Large intestine (tissue), 3 donors: ENCODE measurements around the gene AADACL3. TPM values are rescaled to one million over a fixed set of nuclear protein-coding genes. Genes with fewer than 3 reads are reported as not detected.

Experiments
- DNase-seq, 2 donors: peaks; one replicate each; pipeline versions ENCODE4 v3.0.0 to v3.0.0-alpha.2; 2013
- H3K27ac ChIP-seq: one replicate; pipeline ENCODE4 v1.5.1; 2013; ENCODE audit warnings: low read length
- H3K27me3 ChIP-seq: 2 replicates; pipeline ENCODE4 v1.6.1; 2013; ENCODE audit warnings: low read length; ENCODE audit not compliant: control insufficient read depth, insufficient read depth
- H3K36me3 ChIP-seq: 2 replicates; pipeline ENCODE4 v1.6.1; 2013; ENCODE audit warnings: low read length; ENCODE audit not compliant: control insufficient read depth, insufficient read depth
- H3K4me1 ChIP-seq: one replicate; pipeline ENCODE4 v1.6.1; 2013; ENCODE audit warnings: low read length; ENCODE audit not compliant: control insufficient read depth, insufficient read depth
- H3K4me3 ChIP-seq: one replicate; pipeline ENCODE4 v1.5.1; 2013; ENCODE audit warnings: low read length
- H3K9me3 ChIP-seq: one replicate; pipeline ENCODE4 v1.6.1; 2013; ENCODE audit warnings: mild to moderate bottlenecking, low read depth, low read length, moderate library complexity; ENCODE audit not compliant: control insufficient read depth
- WGBS: methylation state at CpG from one replicate; pipeline ENCODE4 v1.1.5; 2013; ENCODE audit warnings: low lambda C conversion rate; ENCODE audit not compliant: insufficient coverage; 5-methylcytosine and 5-hydroxymethylcytosine counted together
- polyA plus RNA-seq: library from polyadenylated mRNA; unstranded; fragments of 120-200 nt; gene quantifications from one replicate; pipeline ENCODE4 v1.2.1, GENCODE V29; 2013

Gene AADACL3
- polyA plus RNA-seq, 1 donor, result not detected

- no peaks in the 10 kb centered on the region for H3K27me3 ChIP-seq
- no peaks in the 10 kb centered on the region for H3K9me3 ChIP-seq
- H3K4me3 ChIP-seq, result no peak overlapping the region
- WGBS, result no CpG with 5 or more reads among the region's 3 CpGs
- H3K27ac ChIP-seq, result no peak overlapping the region
- no peak for DNase-seq
- no peaks in the 10 kb centered on the region for H3K4me1 ChIP-seq
- no peaks in the 10 kb centered on the region for H3K36me3 ChIP-seq
These were observed 29.4 kb downstream of the AADACL3 start for GRCh38 chr1:12745126-12745991.

GRCh38 chr1:12745992-12746323 is 30.0 kb downstream of the AADACL3 start, which contains the start of gene CFAP107:
CFAP107 (plus strand) TSS chr1:12746200; CDS start chr1:12746431, 231 bp downstream.
- H3K27ac ChIP-seq, result no peak within 1 kb of the TSS
- H3K4me1 ChIP-seq, result no peaks in the 10 kb centered on the region
- peak; percentile 18 to 30 for DNase-seq
- H3K9me3 ChIP-seq, result no peaks in the 10 kb centered on the region
- no peak within 1 kb of the TSS for H3K4me3 ChIP-seq
- H3K27me3 ChIP-seq, result no peaks in the 10 kb centered on the region
- no peaks in the 10 kb centered on the region for H3K36me3 ChIP-seq
- no CpG with 5 or more reads among the region's 2 CpGs for WGBS

- Histone ChIP-seq H3K36me3 (no peaks in the 10 kb centered on the region), H3K27me3 (no peaks in the 10 kb centered on the region), H3K4me3 (no peak overlapping the region), H3K27ac (no peak overlapping the region), H3K9me3 (no peaks in the 10 kb centered on the region), H3K4me1 (no peaks in the 10 kb centered on the region)
- no peak for DNase-seq
These were observed 33.0 kb downstream of the AADACL3 start for GRCh38 chr1:12748778-12749355.

- Histone ChIP-seq H3K4me3 (no peak overlapping the region), H3K9me3 (no peaks in the 10 kb centered on the region), H3K36me3 (no peaks in the 10 kb centered on the region), H3K27ac (no peak overlapping the region), H3K27me3 (no peaks in the 10 kb centered on the region), H3K4me1 (peaks cover 14% of the 10 kb centered on the region)
- WGBS, result 86% methylated on average over 4 of the region's 4 CpGs
- no peak for DNase-seq
These were observed 38.8 kb downstream of the AADACL3 start for GRCh38 chr1:12754738-12755137.

- WGBS, result no CpG with 5 or more reads among the region's 2 CpGs
- Histone ChIP-seq H3K27ac (no peak overlapping the region), H3K4me1 (peaks cover 14% of the 10 kb centered on the region), H3K4me3 (no peak overlapping the region), H3K9me3 (no peaks in the 10 kb centered on the region), H3K27me3 (no peaks in the 10 kb centered on the region), H3K36me3 (no peaks in the 10 kb centered on the region)
- DNase-seq, result peak in 1 of 2 donors; percentile 33
These were observed 40.4 kb downstream of the AADACL3 start for GRCh38 chr1:12756273-12756672.

- peak in 1 of 2 donors; percentile 37 for DNase-seq
- Histone ChIP-seq H3K27me3 (no peaks in the 10 kb centered on the region), H3K4me1 (peaks cover 14% of the 10 kb centered on the region), H3K4me3 (no peak overlapping the region), H3K9me3 (no peaks in the 10 kb centered on the region), H3K27ac (no peak overlapping the region), H3K36me3 (no peaks in the 10 kb centered on the region)
- 76% methylated on average over 2 of the region's 6 CpGs for WGBS
These were observed 41.0 kb downstream of the AADACL3 start for GRCh38 chr1:12756768-12757413.

- no peaks in the 10 kb centered on the region for H3K9me3 ChIP-seq
- H3K27ac ChIP-seq, result no peak overlapping the region
- H3K27me3 ChIP-seq, result no peaks in the 10 kb centered on the region
- no peak for DNase-seq
- H3K36me3 ChIP-seq, result no peaks in the 10 kb centered on the region
- WGBS, result 100% methylated on average over 2 of the region's 6 CpGs
- H3K4me1 ChIP-seq, result peaks cover 14% of the 10 kb centered on the region
- no peak overlapping the region for H3K4me3 ChIP-seq
These were observed 41.9 kb downstream of the AADACL3 start for GRCh38 chr1:12757836-12758235.

GRCh38 chr1:12760256-12760795 is 44.4 kb downstream of the AADACL3 start:
- no CpG with 5 or more reads among the region's 7 CpGs for WGBS
- DNase-seq, result no peak
- no peak overlapping the region for H3K4me3 ChIP-seq
- H3K9me3 ChIP-seq, result no peaks in the 10 kb centered on the region
- no peaks in the 10 kb centered on the region for H3K36me3 ChIP-seq
- peaks cover 14% of the 10 kb centered on the region for H3K4me1 ChIP-seq
- H3K27me3 ChIP-seq, result no peaks in the 10 kb centered on the region
- H3K27ac ChIP-seq, result no peak overlapping the region

GRCh38 chr1:12761781-12762180 is 45.9 kb downstream of the AADACL3 start:
- peaks cover 3% of the 10 kb centered on the region for H3K4me1 ChIP-seq
- DNase-seq, result no peak
- H3K27me3 ChIP-seq, result no peaks in the 10 kb centered on the region
- no peak overlapping the region for H3K27ac ChIP-seq
- no peaks in the 10 kb centered on the region for H3K9me3 ChIP-seq
- no peak overlapping the region for H3K4me3 ChIP-seq
- no peaks in the 10 kb centered on the region for H3K36me3 ChIP-seq
- WGBS, result no CpG with 5 or more reads among the region's 5 CpGs

- WGBS, result no CpG with 5 or more reads among the region's 7 CpGs
- no peak overlapping the region for H3K4me3 ChIP-seq
- no peaks in the 10 kb centered on the region for H3K27me3 ChIP-seq
- no peaks in the 10 kb centered on the region for H3K9me3 ChIP-seq
- no peak for DNase-seq
- H3K4me1 ChIP-seq, result no peaks in the 10 kb centered on the region
- H3K27ac ChIP-seq, result no peak overlapping the region
- no peaks in the 10 kb centered on the region for H3K36me3 ChIP-seq
These were observed 46.9 kb downstream of the AADACL3 start for GRCh38 chr1:12762766-12763165.
